HG02678 (cell line): ENCODE results near the gene MARS1.
"Not testable (repeated sequence)": the region's sequence is repeated elsewhere in the genome, so short reads cannot be mapped to it uniquely, and the experiment has no call there.

ENCODE experiments used
- ATAC-seq: cut with Tn5 transposase; IDR thresholded peaks from one replicate; pipeline ENCODE4 v1.9.1; 2021; ENCODE audit warnings: mild to moderate bottlenecking, moderate library complexity; ENCODE audit not compliant: unreplicated experiment

MARS1 gene

GRCh38 chr12:57515408-57515933, 27.6 kb downstream of the MARS1 start:
- no peak for ATAC-seq

DNA sequence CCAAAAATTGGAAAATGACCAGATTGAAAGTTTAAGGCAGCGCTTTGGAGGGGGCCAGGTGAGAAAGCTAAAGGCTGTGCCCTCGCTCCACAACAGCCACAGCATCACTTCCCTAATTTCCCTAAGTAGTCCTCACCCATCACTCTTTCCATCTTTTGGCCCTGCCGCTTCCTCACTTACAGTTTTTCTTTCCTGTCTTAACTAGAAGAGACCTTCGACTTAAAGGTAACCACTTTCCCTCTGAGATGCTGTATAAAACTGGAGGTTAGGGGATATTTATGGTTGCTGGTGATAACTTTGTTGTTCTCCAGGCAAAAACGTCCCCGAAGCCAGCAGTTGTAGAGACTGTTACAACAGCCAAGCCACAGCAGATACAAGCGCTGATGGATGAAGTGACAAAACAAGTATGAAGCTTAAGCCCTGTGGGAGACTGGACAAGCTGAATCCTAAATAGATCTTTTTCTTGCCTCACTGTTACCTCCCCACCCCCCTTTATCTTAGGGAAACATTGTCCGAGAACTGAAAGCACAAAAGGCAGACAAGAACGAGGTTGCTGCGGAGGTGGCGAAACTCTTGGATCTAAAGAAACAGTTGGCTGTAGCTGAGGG, 28.2 kb downstream of the MARS1 start:
- no peak for ATAC-seq

DNA sequence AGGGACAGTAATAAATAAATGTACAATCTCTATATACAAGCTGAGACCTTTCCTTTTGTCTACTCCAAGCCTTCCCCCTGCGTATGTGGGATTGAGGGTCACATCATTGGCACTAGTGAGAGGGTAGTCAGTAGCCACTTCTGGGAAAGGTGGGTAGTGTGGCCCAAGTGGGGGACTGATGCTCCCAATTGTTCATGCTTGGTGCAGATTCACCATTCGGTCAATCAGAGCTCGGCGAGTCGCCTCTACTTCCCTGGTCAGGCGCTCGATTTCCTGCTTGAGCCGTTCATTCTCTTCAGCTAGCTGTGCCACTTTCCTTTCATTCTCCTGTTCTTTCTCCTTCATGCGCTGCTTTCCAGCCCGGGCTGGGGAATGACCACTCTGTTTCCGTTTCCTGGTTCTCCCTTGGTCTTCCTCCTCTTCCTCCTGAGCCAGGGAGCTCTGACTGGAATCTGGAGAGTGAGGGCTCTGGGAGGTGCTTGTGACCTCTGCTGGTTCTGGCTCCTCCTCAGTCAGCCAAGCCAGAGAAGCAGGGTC, 28.8 kb downstream of the MARS1 start:
- ATAC-seq = no peak

- no peak for ATAC-seq
Measured at GRCh38 chr12:57517187-57517586, 29.3 kb downstream of the MARS1 start.

- not testable (repeated sequence) for ATAC-seq
Measured at GRCh38 chr12:57517718-57518117, 29.9 kb downstream of the MARS1 start.

- ATAC-seq = no peak
Measured at GRCh38 chr12:57518176-57518919, 30.5 kb downstream of the MARS1 start.

DNA sequence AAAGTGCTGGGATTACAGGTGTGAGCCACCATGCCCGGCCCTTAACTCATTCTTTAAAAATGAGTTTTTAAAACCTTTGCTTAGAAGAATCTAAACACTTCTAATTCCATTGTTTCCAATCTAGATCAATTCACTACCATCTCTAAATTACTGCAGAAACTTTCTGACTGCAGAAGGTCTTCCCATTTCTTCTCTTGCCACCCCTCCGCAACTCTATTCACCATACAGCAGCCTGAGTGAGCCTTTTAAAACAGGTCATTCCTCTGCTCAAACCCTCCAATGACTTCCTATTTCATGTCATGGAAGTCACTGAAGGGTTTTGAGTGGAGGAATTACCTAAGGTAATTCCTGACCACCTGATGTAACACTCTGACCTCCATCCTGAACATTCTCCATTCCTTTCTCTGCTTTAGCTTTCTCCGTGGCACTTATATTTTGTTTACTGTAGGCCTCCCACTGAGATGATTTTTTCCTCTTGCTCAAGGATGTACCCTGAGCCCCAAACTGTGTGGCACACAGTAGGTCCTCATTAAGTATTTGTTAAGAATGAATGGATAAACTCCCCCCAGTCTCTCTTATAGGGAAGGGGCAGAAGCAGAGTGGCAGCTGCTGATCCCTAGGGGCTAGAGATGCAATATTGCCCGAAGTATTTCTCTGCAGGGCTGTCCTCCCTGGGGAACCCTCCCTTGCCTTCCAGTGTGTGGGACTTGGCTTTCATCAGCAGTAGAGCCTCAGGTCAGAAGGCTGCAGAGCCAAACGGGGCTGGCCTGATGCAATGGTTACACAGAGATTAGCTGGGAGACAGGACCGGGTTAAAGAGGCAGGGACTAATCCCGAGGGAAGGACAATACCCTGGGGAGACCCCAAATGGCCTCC, 31.3 kb downstream of the MARS1 start:
- ATAC-seq = no peak

- ATAC-seq = no peak
Measured at GRCh38 chr12:57519796-57520052, 31.9 kb downstream of the MARS1 start.

DNA sequence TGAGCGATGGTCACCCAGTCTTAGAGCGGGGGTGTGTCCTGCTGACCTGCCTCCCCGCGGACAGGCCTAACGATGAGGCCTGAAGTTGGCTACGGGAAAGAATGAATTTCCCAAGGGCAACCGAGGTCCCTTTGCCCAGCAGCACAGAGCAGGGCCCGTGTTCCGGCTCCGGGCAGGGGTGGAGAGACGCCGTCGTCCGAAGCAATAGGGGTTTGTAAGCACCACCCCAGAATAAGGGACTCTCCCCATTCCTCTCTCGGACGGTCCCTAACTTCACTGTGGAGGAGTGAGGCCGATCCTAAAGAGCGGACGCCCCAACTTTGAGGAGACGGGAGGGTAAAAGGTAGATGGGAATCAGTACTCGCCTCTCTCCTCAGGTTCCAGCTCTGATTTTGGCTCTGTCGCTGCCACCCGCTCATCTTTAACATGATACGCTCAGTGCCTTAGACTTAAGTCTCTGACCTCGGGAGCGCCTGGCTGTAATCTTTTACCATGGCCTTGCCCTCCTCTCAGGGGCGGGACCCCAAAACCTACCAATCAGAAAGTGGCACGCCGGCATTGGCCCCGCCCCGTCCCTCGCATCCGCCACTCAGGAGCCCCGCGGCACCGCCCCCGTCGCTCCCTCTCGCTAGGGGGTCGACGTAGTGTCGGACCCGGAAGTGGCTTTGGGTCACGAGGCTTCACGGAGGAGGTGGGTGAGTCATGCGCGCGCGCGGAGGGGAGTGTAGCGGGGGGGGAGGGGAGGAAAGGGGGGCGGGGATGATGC, 32.4 kb downstream of the MARS1 start, which contains the start of gene DDIT3:
Gene DDIT3, minus strand, starts transcription at position 462 of the 766 bp plus-strand sequence. CDS start 3,108 bp downstream, outside the sequence.
- peak; percentile 68 for ATAC-seq

DNA sequence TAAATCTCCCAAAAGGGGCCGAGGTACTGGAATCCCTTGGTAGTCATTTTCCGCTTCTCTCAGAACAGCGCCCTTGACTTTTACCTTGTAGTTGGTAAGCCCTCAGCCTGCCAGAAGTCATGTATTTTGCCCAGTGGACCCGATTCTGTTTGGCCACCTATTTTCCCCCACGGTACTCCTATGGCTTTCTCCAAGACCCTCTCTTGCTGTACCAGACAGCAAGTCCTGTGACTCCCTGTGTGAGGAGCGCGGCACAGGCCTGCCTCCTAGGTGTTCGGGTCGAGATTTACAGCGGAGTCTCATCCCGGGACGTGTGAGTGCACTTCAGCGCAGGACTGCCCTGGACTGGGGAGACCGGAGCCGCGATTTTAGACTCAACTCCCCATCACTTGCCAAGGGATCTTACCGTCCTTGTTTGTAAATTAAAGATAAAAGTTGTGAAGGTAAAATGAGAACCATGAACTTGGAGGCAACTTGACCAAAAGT, 33.7 kb downstream of the MARS1 start:
- ATAC-seq = no peak

DNA sequence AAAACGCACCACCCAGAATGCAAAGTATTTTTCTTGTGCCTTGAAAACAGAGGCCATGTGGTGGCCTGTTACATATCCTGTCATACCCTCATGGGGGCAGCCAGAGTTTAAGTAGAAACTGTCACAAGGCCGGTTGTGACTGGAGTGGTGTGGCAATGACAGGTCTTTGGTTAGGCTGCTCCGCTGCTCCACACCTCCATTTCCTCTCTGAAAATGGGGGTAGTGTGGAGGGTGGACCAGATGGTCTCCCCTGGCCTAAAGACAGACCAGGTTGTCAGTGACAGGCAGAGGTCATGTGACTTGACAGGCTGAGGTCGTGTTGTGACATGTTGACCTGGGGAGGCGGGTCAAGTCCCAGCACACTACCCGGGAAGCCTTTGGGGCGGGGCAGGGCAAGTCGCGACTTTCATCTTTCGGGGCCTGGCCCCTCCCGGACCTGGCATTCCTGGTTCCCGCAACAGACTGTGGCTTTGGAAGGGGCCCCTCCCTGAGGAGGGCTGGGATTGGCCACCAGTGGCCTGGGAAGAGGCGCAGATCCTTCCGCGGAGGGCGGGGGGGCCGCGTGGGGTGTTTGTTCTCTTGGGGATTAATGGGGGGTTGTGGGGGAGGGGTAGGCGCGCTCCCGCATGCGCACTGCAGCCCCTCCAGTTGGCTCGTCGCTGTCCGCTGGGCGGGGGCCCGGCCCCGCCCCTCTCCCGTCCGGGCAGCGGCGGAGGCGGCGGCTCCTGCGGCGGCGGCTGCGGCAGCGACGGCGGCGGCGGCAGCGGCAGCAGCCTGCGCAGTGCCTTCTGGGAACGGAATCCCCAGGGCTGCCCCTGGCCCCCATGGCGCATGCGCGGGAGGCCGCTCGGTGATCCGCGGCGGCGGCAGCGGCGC, 34.4 kb downstream of the MARS1 start, which contains the start of gene MBD6:
Gene MBD6, plus strand, starts transcription at position 814 of the 876 bp plus-strand sequence. CDS start 1,480 bp downstream, outside the sequence.
- peak; percentile 37 for ATAC-seq

DNA sequence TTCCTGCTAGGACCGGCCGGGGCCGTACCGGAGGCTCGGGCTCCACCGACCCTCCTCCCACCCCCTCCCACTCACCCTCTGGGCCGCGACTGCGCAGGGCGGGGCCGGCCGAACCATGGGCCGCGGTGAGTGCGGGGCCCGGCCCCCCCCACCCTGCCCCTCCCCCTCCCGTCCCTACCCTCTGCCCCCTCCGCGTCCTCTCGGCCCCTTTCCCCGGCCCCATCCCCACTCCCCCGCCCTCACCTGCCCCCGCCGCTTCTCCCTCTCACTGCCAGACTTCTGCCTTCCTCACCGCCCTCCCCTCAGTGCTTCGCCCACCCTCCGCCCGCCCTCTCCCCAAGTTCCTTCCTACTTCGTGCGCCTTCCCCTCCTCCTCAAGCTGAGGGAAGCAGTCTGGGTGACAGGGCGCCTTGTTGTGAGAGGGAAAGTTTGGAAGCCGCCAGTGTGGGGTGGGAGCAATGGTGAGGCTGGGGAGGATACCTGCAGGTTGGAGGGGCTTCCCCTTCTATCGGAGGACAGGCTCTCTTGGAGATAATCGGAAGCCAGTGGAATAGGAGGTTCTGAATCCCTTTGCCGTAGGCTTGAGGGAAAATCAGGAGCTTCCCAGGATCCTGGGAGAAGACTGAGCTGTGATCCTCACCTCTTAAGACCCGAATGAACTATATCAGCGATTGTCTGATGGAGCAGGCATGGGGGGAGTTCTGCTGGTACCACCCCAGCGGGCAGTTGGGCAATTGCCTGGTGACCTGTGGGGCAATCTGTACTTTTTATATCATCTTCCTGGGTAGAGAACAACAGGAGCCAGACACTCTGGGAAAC, 35.2 kb downstream of the MARS1 start:
- ATAC-seq = no peak

DNA sequence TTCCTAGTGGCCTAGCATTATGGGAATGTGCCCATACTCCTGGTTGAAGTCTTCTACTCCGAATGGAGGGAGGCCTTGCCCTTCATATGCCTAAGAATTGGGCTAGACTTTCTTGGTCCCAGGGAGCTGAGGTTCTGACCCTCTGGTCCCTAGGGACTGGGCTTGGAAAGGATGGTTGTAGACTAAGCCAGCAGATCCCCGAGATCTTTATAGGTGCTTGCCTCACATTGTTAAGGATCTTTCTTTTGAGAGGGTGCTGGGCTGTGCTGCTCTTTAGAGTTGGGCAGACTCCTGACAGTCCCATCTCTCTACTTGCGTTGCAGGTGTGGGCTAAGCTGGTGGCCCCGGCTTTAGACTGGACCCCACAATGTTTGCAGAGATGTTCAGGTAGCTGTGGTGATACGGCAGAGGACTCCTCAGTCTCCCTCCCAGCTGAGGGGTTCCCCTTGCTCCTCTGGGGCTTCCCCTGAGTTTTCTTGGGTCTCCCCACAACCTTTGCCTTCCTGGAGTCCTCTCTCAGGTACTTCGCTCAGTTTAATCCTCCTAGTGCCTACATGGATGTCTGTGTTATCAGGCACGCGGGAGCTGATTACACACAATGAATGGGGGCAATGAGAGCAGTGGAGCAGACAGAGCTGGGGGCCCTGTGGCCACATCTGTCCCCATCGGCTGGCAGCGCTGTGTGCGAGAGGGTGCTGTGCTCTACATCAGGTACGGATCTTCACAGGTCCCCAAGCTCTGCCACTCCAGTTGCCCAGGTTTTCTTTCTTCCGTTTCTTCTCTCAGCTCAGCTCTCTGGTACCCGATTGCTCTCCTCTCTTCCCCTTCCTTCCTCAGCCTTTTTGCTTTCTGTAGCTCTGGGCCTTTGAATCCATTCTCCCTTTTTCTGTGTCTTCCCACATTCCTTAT, 36.1 kb downstream of the MARS1 start:
- ATAC-seq = no peak

GRCh38 chr12:57524814-57525614, 37.1 kb downstream of the MARS1 start:
- no peak for ATAC-seq

DNA sequence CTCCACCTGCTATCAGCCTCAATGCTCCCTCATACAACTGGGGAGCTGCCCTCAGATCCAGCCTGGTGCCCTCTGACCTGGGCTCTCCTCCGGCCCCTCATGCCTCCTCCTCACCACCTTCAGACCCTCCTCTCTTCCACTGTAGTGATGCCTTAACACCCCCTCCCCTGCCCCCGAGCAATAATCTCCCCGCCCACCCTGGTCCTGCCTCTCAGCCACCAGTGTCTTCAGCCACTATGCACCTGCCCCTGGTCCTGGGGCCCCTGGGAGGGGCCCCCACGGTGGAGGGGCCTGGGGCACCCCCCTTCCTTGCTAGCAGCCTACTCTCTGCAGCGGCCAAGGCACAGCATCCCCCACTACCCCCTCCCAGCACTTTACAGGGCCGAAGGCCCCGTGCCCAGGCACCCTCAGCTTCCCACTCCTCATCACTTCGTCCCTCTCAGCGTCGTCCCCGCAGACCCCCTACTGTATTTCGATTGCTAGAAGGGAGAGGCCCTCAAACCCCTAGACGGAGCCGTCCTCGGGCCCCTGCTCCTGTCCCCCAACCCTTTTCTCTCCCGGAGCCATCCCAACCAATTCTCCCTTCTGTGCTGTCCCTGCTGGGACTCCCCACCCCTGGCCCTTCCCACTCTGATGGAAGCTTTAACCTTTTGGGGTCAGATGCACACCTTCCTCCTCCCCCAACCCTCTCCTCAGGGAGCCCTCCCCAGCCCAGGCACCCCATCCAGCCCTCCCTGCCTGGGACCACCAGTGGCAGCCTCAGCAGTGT, 37.9 kb downstream of the MARS1 start:
- ATAC-seq = no peak
